ENCODE results near the gene CFAP45.

The CFAP45 gene

DNA sequence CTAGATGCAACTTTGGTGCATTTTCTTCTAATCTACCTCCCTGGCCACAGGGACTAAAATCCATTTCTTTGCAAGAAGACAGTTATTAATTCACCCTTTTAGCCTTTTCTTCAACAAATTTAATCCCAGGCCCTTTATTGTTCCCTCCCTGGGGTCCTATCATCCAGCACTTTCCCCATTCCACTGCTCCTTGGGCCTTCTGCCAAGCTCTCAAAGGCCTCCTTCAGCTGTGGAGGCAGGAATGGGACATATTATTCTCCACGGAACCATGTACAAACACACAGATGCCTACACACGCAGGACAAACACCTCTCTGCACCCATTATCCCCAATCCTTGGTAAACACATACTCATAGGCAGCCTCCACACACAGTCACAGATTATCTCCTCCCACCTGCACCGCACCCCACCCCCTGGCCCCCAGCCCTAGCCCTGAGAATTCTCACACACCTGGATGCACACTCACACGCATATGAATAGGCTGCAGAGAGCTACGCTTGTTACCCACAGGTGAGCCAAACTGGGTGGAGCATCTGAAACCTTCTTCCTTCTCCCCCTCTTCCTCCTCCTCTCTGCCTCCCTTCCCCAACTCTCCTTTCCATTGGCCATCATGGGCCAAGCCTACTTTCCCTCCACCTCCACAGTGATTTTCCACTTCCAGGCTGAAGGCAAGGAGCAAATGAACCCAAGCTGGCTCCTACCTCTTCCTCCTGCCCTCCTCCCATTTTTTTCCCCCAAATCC is 13.7 kb upstream of the CFAP45 start:
- no peak for DNase-seq (ENCODE audit: low spot score)
- no peak overlapping the region for H3K4me2 ChIP-seq (ENCODE audit: insufficient read depth, low read length, poor library complexity, severe bottlenecking)
- H3K14ac ChIP-seq (ENCODE audit: low read length), result no peak overlapping the region
- H3K27ac ChIP-seq (replicated peaks; ENCODE audit: low read length), result no peak overlapping the region
- no peaks in the 10 kb centered on the region for H3K36me3 ChIP-seq (replicated peaks in 1 of 2; ENCODE audit: control insufficient read depth in 2 of 2, insufficient read depth in 2 of 2, low read length in 2 of 2)
- H3K9ac ChIP-seq (ENCODE audit: low read depth, low read length, poor library complexity), result no peak overlapping the region
- H3K18ac ChIP-seq (ENCODE audit: low read length), result peak overlapping the region; percentile 18
- peak overlapping the region; percentile 9 for H2AK5ac ChIP-seq (ENCODE audit: low read depth, low read length)
- no peak overlapping the region for H2BK120ac ChIP-seq (ENCODE audit: low read depth, low read length)
- H3K9me3 ChIP-seq (replicated peaks in 1 of 2; ENCODE audit: control insufficient read depth in 2 of 2, insufficient read depth in 1 of 2, low read depth in 1 of 2, low read length in 2 of 2), result no peaks in the 10 kb centered on the region
- no peak overlapping the region for H3K23ac ChIP-seq (ENCODE audit: low read depth, low read length, poor library complexity)
- WGBS, 2 donors (ENCODE audit: extremely low coverage in 2 of 2, insufficient read length in 2 of 2, insufficient replicate concordance in 1 of 2), result no CpG with 5 or more reads among the region's 5 CpGs
- no peak overlapping the region for H2AFZ ChIP-seq (ENCODE audit: low read length)
- H2BK15ac ChIP-seq (ENCODE audit: low read length), result no peak overlapping the region
- H3K79me1 ChIP-seq (ENCODE audit: low read depth, low read length), result no peaks in the 10 kb centered on the region
- no peak overlapping the region for H4K8ac ChIP-seq (ENCODE audit: low read depth, low read length)
- no peak overlapping the region for H3K4ac ChIP-seq (ENCODE audit: low read length)
- H3K4me1 ChIP-seq (ENCODE audit: control insufficient read depth in 2 of 2, insufficient read depth in 1 of 2, low read depth in 1 of 2, low read length in 2 of 2), result peaks cover 24 to 30% of the 10 kb centered on the region in 2 donors
- no peak overlapping the region for H2BK12ac ChIP-seq (ENCODE audit: low read length)
- peaks cover 0 to 4% (median 0%) of the 10 kb centered on the region in 3 experiments for H3K27me3 ChIP-seq (ENCODE audit: control insufficient read depth in 3 of 3, insufficient read depth in 3 of 3, low read depth in 1 of 3, low read length in 3 of 3)
- no peak overlapping the region for H2BK5ac ChIP-seq (ENCODE audit: low read length)
- H3K4me3 ChIP-seq (ENCODE audit: low read length in 2 of 2), result peak overlapping the region in 1 of 2 donors; percentile 37
- no peak overlapping the region for H4K91ac ChIP-seq (ENCODE audit: low read depth, low read length, poor library complexity)

DNA sequence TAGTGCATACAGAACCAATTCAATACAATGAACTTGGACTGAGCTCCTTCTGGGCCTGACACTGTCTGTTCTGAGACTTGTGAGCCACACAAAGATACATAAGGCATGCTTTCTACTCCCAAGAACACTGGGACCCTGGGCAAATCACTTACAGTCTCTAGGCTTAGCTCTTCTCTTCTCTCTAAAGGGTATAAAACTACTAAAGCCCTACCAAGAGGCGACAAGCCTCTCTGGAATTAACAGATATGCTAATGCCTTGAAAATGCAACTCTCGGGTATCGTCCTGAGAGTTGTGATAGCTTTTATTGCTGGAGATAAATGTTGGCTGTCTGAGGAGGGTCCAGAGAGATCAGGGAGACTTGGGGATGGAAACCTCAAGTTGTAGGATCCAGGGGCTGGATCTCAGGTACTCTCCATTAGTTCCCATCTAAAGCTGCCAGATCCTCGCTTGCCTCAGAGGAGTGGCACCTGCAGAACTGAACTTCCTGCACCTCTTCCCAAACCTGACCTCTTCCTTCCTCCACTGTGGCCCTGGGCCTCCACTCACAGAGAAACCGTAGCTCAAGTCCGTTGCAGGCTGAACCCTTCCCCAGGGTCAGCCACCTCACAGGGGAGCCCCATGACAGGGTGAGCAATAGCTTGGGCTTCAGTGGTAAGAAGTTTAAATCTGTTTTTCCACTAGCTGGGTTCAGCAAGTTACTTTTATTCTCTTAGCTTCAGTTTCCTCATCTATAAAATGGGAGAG is 11.5 kb upstream of the CFAP45 start:
- Histone ChIP-seq H3K4me2 (ENCODE audit: insufficient read depth, low read length, poor library complexity, severe bottlenecking) (no peak overlapping the region), H4K91ac (ENCODE audit: low read depth, low read length, poor library complexity) (no peak overlapping the region), H2BK120ac (ENCODE audit: low read depth, low read length) (no peak overlapping the region), H3K23ac (ENCODE audit: low read depth, low read length, poor library complexity) (no peak overlapping the region), H2BK12ac (ENCODE audit: low read length) (no peak overlapping the region), H3K9ac (ENCODE audit: low read depth, low read length, poor library complexity) (no peak overlapping the region), H2AFZ (ENCODE audit: low read length) (no peak overlapping the region), H2BK5ac (ENCODE audit: low read length) (no peak overlapping the region), H3K4ac (ENCODE audit: low read length) (no peak overlapping the region), H2BK15ac (ENCODE audit: low read length) (no peak overlapping the region), H3K27ac (replicated peaks; ENCODE audit: low read length) (no peak overlapping the region), H3K18ac (ENCODE audit: low read length) (peak overlapping the region; percentile 7), H3K4me1 (ENCODE audit: control insufficient read depth in 2 of 2, insufficient read depth in 1 of 2, low read depth in 1 of 2, low read length in 2 of 2) (peaks cover 20 to 22% of the 10 kb centered on the region in 2 donors), H3K27me3 (ENCODE audit: control insufficient read depth in 3 of 3, insufficient read depth in 3 of 3, low read depth in 1 of 3, low read length in 3 of 3) (peaks cover 0 to 17% (median 0%) of the 10 kb centered on the region in 3 experiments), H3K9me3 (replicated peaks in 1 of 2; ENCODE audit: control insufficient read depth in 2 of 2, insufficient read depth in 1 of 2, low read depth in 1 of 2, low read length in 2 of 2) (no peaks in the 10 kb centered on the region), H3K36me3 (replicated peaks in 1 of 2; ENCODE audit: control insufficient read depth in 2 of 2, insufficient read depth in 2 of 2, low read length in 2 of 2) (no peaks in the 10 kb centered on the region), H4K8ac (ENCODE audit: low read depth, low read length) (no peak overlapping the region), H2AK5ac (ENCODE audit: low read depth, low read length) (no peak overlapping the region), H3K79me1 (ENCODE audit: low read depth, low read length) (no peaks in the 10 kb centered on the region), H3K14ac (ENCODE audit: low read length) (no peak overlapping the region), H3K4me3 (ENCODE audit: low read length in 2 of 2) (no peak overlapping the region)
- DNase-seq (ENCODE audit: low spot score), result no peak
- no CpG with 5 or more reads among the region's 6 CpGs for WGBS, 2 donors (ENCODE audit: extremely low coverage in 2 of 2, insufficient read length in 2 of 2, insufficient replicate concordance in 1 of 2)

DNA sequence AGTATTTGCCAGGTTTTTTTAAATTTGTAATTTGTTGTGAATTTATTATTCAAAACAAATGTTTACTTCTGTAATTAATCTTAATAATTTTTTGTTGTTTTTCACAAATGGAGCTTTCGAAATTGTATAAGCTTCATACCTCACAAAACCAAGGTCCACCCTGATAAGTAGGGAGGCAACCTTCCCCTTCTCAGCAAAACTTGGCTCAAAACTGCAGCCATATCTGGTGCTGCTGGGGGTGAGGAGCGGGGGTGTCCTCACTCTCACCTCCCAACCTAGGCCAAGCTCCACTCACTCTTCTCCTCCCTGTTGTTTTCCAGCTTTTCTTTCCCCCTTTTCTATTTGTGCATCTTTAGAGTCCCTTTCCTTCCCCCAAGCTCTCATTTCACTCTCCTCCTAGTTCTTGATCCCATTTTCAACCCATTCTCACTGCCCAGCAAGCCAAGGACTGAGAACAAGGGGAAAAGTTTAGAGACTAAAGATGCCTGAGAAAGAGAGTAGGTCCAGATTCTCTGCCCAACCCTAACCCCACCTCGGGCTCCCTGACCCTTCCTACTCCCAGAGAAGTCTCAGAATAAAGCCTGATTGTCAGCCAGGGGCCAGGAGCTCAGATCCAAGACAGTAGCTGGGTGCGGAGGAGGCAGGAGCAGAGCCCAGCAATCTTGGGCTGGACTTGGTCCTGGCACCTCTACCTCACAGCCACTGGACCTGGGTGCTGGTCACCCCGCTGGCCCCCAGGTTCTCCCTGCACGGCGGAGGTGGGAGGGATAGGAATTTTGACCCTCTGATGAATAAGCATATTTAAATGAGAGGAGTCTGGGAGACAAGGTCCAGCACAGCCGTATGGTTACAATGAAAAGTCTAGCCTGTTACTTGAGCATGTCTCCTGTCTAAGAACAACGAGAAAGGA is 8.3 kb upstream of the CFAP45 start:
- Histone ChIP-seq H4K91ac (ENCODE audit: low read depth, low read length, poor library complexity) (no peak overlapping the region), H3K4ac (ENCODE audit: low read length) (no peak overlapping the region), H2BK12ac (ENCODE audit: low read length) (no peak overlapping the region), H2BK15ac (ENCODE audit: low read length) (no peak overlapping the region), H2BK5ac (ENCODE audit: low read length) (no peak overlapping the region), H3K9ac (ENCODE audit: low read depth, low read length, poor library complexity) (peak overlapping the region; percentile 47), H3K27ac (replicated peaks; ENCODE audit: low read length) (no peak overlapping the region), H2AFZ (ENCODE audit: low read length) (no peak overlapping the region), H3K18ac (ENCODE audit: low read length) (peak overlapping the region; percentile 79), H2AK5ac (ENCODE audit: low read depth, low read length) (no peak overlapping the region), H4K8ac (ENCODE audit: low read depth, low read length) (no peak overlapping the region), H3K36me3 (replicated peaks in 1 of 2; ENCODE audit: control insufficient read depth in 2 of 2, insufficient read depth in 2 of 2, low read length in 2 of 2) (no peaks in the 10 kb centered on the region), H3K14ac (ENCODE audit: low read length) (no peak overlapping the region), H3K27me3 (ENCODE audit: control insufficient read depth in 3 of 3, insufficient read depth in 3 of 3, low read depth in 1 of 3, low read length in 3 of 3) (peaks cover 0 to 13% (median 0%) of the 10 kb centered on the region in 3 experiments), H3K4me2 (ENCODE audit: insufficient read depth, low read length, poor library complexity, severe bottlenecking) (no peak overlapping the region), H3K4me1 (ENCODE audit: control insufficient read depth in 2 of 2, insufficient read depth in 1 of 2, low read depth in 1 of 2, low read length in 2 of 2) (peaks cover 6 to 16% of the 10 kb centered on the region in 2 donors), H3K4me3 (ENCODE audit: low read length in 2 of 2) (no peak overlapping the region), H3K9me3 (replicated peaks in 1 of 2; ENCODE audit: control insufficient read depth in 2 of 2, insufficient read depth in 1 of 2, low read depth in 1 of 2, low read length in 2 of 2) (peaks cover 0 to 8% of the 10 kb centered on the region in 2 donors), H3K79me1 (ENCODE audit: low read depth, low read length) (no peaks in the 10 kb centered on the region), H2BK120ac (ENCODE audit: low read depth, low read length) (no peak overlapping the region), H3K23ac (ENCODE audit: low read depth, low read length, poor library complexity) (no peak overlapping the region)
- WGBS, 2 donors (ENCODE audit: extremely low coverage in 2 of 2, insufficient read length in 2 of 2, insufficient replicate concordance in 1 of 2), result no CpG with 5 or more reads among the region's 9 CpGs
- no peak for DNase-seq (ENCODE audit: low spot score)
